Trophoblast cell (in vitro differentiated cells and primary cell): ENCODE data around the gene EDDM13.
A peak's percentile ranks its signal among the peaks of the same experiment; 100 is the strongest.

ENCODE experiments used
- DNase-seq, 2 donors: peaks; one replicate each; pipeline ENCODE4 v3.0.0-alpha.2; 2016
- H2AFZ ChIP-seq: 2 replicates; pipeline ENCODE4 v1.6.1; 2013; ENCODE audit warnings: low read length, moderate library complexity, mild to moderate bottlenecking; ENCODE audit not compliant: insufficient read depth, poor library complexity
- H2AK5ac ChIP-seq: 2 replicates; pipeline ENCODE4 v1.6.1; 2013; ENCODE audit warnings: mild to moderate bottlenecking, low read length
- H2BK120ac ChIP-seq: 2 replicates; pipeline ENCODE4 v1.6.1; 2013; ENCODE audit warnings: low read length, mild to moderate bottlenecking, moderate library complexity; ENCODE audit not compliant: insufficient read depth, poor library complexity
- H2BK12ac ChIP-seq: 2 replicates; pipeline ENCODE4 v1.6.1; 2013; ENCODE audit warnings: mild to moderate bottlenecking, low read length, moderate library complexity
- H2BK5ac ChIP-seq: 2 replicates; pipeline ENCODE4 v1.6.1; 2013; ENCODE audit warnings: low read length, low read depth, moderate library complexity, mild to moderate bottlenecking; ENCODE audit not compliant: poor library complexity
- H3K14ac ChIP-seq: 2 replicates; pipeline ENCODE4 v1.6.1; 2013; ENCODE audit warnings: mild to moderate bottlenecking, low read length
- H3K18ac ChIP-seq: 2 replicates; pipeline ENCODE4 v1.6.1; 2013; ENCODE audit warnings: mild to moderate bottlenecking, low read length
- H3K23ac ChIP-seq: 2 replicates; pipeline ENCODE4 v1.6.1; 2013; ENCODE audit warnings: low read length
- H3K27ac ChIP-seq: 2 replicates; pipeline ENCODE4 v1.5.1; 2013; ENCODE audit warnings: low read depth, mild to moderate bottlenecking, inconsistent platforms, low read length, moderate library complexity
- H3K27me3 ChIP-seq: 2 replicates; pipeline ENCODE4 v1.6.1; 2013; ENCODE audit warnings: inconsistent platforms, mild to moderate bottlenecking, low read length, moderate library complexity; ENCODE audit not compliant: insufficient read depth
- H3K36me3 ChIP-seq, 2 experiments: 1 replicate in 1 of 2; 2 replicates in 1 of 2; pipeline ENCODE4 v1.6.1; 2013; ENCODE audit warnings: low read length in 2 of 2, mild to moderate bottlenecking in 2 of 2, moderate library complexity in 1 of 2; ENCODE audit not compliant: insufficient read depth in 2 of 2, control insufficient read depth in 1 of 2
- H3K4ac ChIP-seq: 2 replicates; pipeline ENCODE4 v1.6.1; 2013; ENCODE audit warnings: low read depth, mild to moderate bottlenecking, low read length, moderate library complexity
- H3K4me1 ChIP-seq, 2 experiments: 1 replicate in 1 of 2; 2 replicates in 1 of 2; pipeline ENCODE4 v1.6.1; 2013; ENCODE audit warnings: low read length in 2 of 2, mild to moderate bottlenecking in 2 of 2, moderate library complexity in 1 of 2; ENCODE audit not compliant: insufficient read depth in 2 of 2, control insufficient read depth in 1 of 2
- H3K4me2 ChIP-seq: 2 replicates; pipeline ENCODE4 v1.6.1; 2013; ENCODE audit warnings: inconsistent platforms, mild to moderate bottlenecking, low read length, moderate library complexity
- H3K4me3 ChIP-seq: 2 replicates; pipeline ENCODE4 v1.5.1; 2013; ENCODE audit warnings: mild to moderate bottlenecking, low read depth, low read length, inconsistent platforms
- H3K79me1 ChIP-seq: one replicate; pipeline ENCODE4 v1.6.1; 2013; ENCODE audit warnings: low read length
- H3K79me2 ChIP-seq: 2 replicates; pipeline ENCODE4 v1.6.1; 2013; ENCODE audit warnings: low read length, mild to moderate bottlenecking; ENCODE audit not compliant: control insufficient read depth, insufficient read depth, poor library complexity
- H3K9ac ChIP-seq: 2 replicates; pipeline ENCODE4 v1.6.1; 2013; ENCODE audit warnings: mild to moderate bottlenecking, low read length
- H3K9me3 ChIP-seq: 2 replicates; pipeline ENCODE4 v1.6.1; 2013; ENCODE audit warnings: low read depth, mild to moderate bottlenecking, control low read depth, inconsistent platforms, low read length; ENCODE audit not compliant: insufficient read depth
- H4K12ac ChIP-seq: 2 replicates; pipeline ENCODE4 v1.6.1; 2013; ENCODE audit warnings: low read depth, mild to moderate bottlenecking, low read length, moderate library complexity
- H4K8ac ChIP-seq: 2 replicates; pipeline ENCODE4 v1.6.1; 2013; ENCODE audit warnings: low read depth, mild to moderate bottlenecking, low read length, moderate library complexity
- H4K91ac ChIP-seq: one replicate; pipeline ENCODE4 v1.6.1; 2013; ENCODE audit warnings: low read depth, mild to moderate bottlenecking, low read length, moderate library complexity
- WGBS: extraction: QIAGEN DNeasy Blood & Tissue Kit; methylation state at CpG from one replicate; pipeline ENCODE4 v1.1.7; 2013; ENCODE audit warnings: missing lambda C conversion rate; ENCODE audit not compliant: insufficient read length, insufficient coverage; ENCODE audit errors: extremely low coverage; 5-methylcytosine and 5-hydroxymethylcytosine counted together

Gene EDDM13

GRCh38 chr19:56315077-56315828, 42.7 kb downstream of the EDDM13 start:
- Histone ChIP-seq H4K91ac (peak overlapping the region; percentile 57), H3K4me2 (peak overlapping the region; percentile 86), H4K8ac (peak overlapping the region; percentile 99), H4K12ac (peak overlapping the region; percentile 91), H2AK5ac (no peak overlapping the region), H3K27ac (peak overlapping the region; percentile 91), H2BK5ac (peak overlapping the region; percentile 98), H3K36me3 (peaks cover 0 to 2% of the 10 kb centered on the region in 2 experiments), H3K14ac (peak overlapping the region; percentile 68), H3K9ac (peak overlapping the region; percentile 92), H2AFZ (peak overlapping the region; percentile 86), H2BK120ac (peak overlapping the region; percentile 93), H3K9me3 (no peaks in the 10 kb centered on the region), H2BK12ac (no peak overlapping the region), H3K79me1 (peaks cover 14% of the 10 kb centered on the region), H3K27me3 (no peaks in the 10 kb centered on the region), H3K79me2 (peaks cover 7% of the 10 kb centered on the region), H3K23ac (no peak overlapping the region), H3K4ac (peak overlapping the region; percentile 39), H3K4me3 (peak overlapping the region; percentile 91), H3K4me1 (peaks cover 5 to 11% of the 10 kb centered on the region in 2 experiments), H3K18ac (peak overlapping the region; percentile 72)
- no CpG with 5 or more reads among the region's 37 CpGs for WGBS
- DNase-seq: peak; percentile 98 to 99

GRCh38 chr19:56316728-56317127, 44.2 kb downstream of the EDDM13 start:
- no peak overlapping the region for H3K4ac ChIP-seq
- no peak overlapping the region for H3K4me3 ChIP-seq
- no peak overlapping the region for H3K18ac ChIP-seq
- no peak overlapping the region for H3K14ac ChIP-seq
- no peak overlapping the region for H2BK12ac ChIP-seq
- no peak overlapping the region for H4K91ac ChIP-seq
- WGBS: no CpG with 5 or more reads among the region's 5 CpGs
- H3K79me1 ChIP-seq: peaks cover 14% of the 10 kb centered on the region
- peaks cover 7% of the 10 kb centered on the region for H3K79me2 ChIP-seq
- H3K4me2 ChIP-seq: no peak overlapping the region
- no peak for DNase-seq
- no peak overlapping the region for H2AFZ ChIP-seq
- H4K8ac ChIP-seq: no peak overlapping the region
- H3K4me1 ChIP-seq: peaks cover 5 to 11% of the 10 kb centered on the region in 2 experiments
- H3K27ac ChIP-seq: no peak overlapping the region
- H2BK120ac ChIP-seq: no peak overlapping the region
- H3K23ac ChIP-seq: no peak overlapping the region
- no peak overlapping the region for H3K9ac ChIP-seq
- H3K27me3 ChIP-seq: no peaks in the 10 kb centered on the region
- no peak overlapping the region for H4K12ac ChIP-seq
- H2AK5ac ChIP-seq: no peak overlapping the region
- H2BK5ac ChIP-seq: no peak overlapping the region
- H3K36me3 ChIP-seq: no peaks in the 10 kb centered on the region
- no peaks in the 10 kb centered on the region for H3K9me3 ChIP-seq

- Histone ChIP-seq H3K79me2 (peaks cover 7% of the 10 kb centered on the region), H3K9me3 (no peaks in the 10 kb centered on the region), H3K23ac (no peak overlapping the region), H3K27me3 (no peaks in the 10 kb centered on the region), H2AFZ (no peak overlapping the region), H3K4ac (no peak overlapping the region), H3K79me1 (peaks cover 14% of the 10 kb centered on the region), H4K12ac (no peak overlapping the region), H2BK5ac (no peak overlapping the region), H2BK120ac (no peak overlapping the region), H3K27ac (no peak overlapping the region), H3K14ac (no peak overlapping the region), H3K18ac (no peak overlapping the region), H3K4me3 (no peak overlapping the region), H2BK12ac (no peak overlapping the region), H4K91ac (no peak overlapping the region), H2AK5ac (no peak overlapping the region), H3K4me2 (no peak overlapping the region), H4K8ac (no peak overlapping the region), H3K4me1 (peaks cover 5 to 11% of the 10 kb centered on the region in 2 experiments), H3K9ac (no peak overlapping the region), H3K36me3 (no peaks in the 10 kb centered on the region)
- no peak for DNase-seq
- WGBS: no CpG with 5 or more reads among the region's 2 CpGs
These were observed 45.2 kb downstream of the EDDM13 start for GRCh38 chr19:56317749-56318148.

- H3K79me1 ChIP-seq: peaks cover 4% of the 10 kb centered on the region
- H2BK120ac ChIP-seq: no peak overlapping the region
- H3K79me2 ChIP-seq: peaks cover 2% of the 10 kb centered on the region
- H2AK5ac ChIP-seq: no peak overlapping the region
- H3K9ac ChIP-seq: no peak overlapping the region
- H3K23ac ChIP-seq: no peak overlapping the region
- no peaks in the 10 kb centered on the region for H3K27me3 ChIP-seq
- no peak overlapping the region for H3K4me3 ChIP-seq
- H3K4ac ChIP-seq: no peak overlapping the region
- H2BK12ac ChIP-seq: no peak overlapping the region
- H2BK5ac ChIP-seq: no peak overlapping the region
- DNase-seq: no peak
- H4K91ac ChIP-seq: no peak overlapping the region
- no peak overlapping the region for H3K4me2 ChIP-seq
- WGBS: no CpG with 5 or more reads among the region's 3 CpGs
- no peaks in the 10 kb centered on the region for H3K9me3 ChIP-seq
- no peak overlapping the region for H3K14ac ChIP-seq
- H3K36me3 ChIP-seq: no peaks in the 10 kb centered on the region
- H3K4me1 ChIP-seq: peaks cover 5 to 7% of the 10 kb centered on the region in 2 experiments
- H4K8ac ChIP-seq: no peak overlapping the region
- no peak overlapping the region for H2AFZ ChIP-seq
- H3K18ac ChIP-seq: no peak overlapping the region
- H4K12ac ChIP-seq: no peak overlapping the region
- H3K27ac ChIP-seq: no peak overlapping the region
These were observed 47.4 kb downstream of the EDDM13 start for GRCh38 chr19:56319991-56320390.
